Vagina (tissue), 2 donors: ENCODE data around the gene IL19.

Source experiments
- POLR2A ChIP-seq, 2 donors: fragments of 450-650 bp; IDR thresholded peaks; one replicate each; pipeline ENCODE4 v1.6.1; 2017; ENCODE audit warnings: antibody characterized with exemption in 2 of 2, mild to moderate bottlenecking in 2 of 2, moderate library complexity in 2 of 2
- TF ChIP-seq, protein P1 (sequence below), 3 experiments: fragments of 450-650 bp in 2 of 3; fragments of 200-600 bp in 1 of 3; sonication (generic) in 1 of 3; IDR thresholded peaks; one replicate each; pipeline ENCODE4 v1.5.1; 2017 to 2019; ENCODE audit warnings: antibody characterized with exemption in 3 of 3, mild to moderate bottlenecking in 2 of 3, moderate library complexity in 2 of 3

DNA sequence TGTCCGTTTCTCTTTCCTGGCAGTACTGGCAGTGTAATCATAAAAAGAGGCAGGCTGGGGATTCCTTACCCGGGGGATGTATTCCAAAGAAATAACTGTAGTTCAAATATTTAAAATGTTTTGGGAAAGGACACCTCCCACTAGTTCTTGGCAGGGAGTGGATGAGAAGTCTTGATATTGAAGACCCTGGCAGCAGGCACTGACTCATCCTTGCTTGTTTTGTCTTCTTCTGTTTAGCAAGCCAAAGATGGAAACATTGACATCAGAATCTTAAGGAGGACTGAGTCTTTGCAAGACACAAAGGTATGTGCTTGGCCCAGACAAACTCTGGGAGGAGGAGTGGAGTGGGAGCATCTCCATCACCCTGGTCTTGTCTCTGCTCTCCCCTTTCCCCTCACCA lies 95.5 kb downstream of the IL19 start:
- TF ChIP-seq, protein P1, sequence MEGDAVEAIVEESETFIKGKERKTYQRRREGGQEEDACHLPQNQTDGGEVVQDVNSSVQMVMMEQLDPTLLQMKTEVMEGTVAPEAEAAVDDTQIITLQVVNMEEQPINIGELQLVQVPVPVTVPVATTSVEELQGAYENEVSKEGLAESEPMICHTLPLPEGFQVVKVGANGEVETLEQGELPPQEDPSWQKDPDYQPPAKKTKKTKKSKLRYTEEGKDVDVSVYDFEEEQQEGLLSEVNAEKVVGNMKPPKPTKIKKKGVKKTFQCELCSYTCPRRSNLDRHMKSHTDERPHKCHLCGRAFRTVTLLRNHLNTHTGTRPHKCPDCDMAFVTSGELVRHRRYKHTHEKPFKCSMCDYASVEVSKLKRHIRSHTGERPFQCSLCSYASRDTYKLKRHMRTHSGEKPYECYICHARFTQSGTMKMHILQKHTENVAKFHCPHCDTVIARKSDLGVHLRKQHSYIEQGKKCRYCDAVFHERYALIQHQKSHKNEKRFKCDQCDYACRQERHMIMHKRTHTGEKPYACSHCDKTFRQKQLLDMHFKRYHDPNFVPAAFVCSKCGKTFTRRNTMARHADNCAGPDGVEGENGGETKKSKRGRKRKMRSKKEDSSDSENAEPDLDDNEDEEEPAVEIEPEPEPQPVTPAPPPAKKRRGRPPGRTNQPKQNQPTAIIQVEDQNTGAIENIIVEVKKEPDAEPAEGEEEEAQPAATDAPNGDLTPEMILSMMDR (IDR thresholded peaks at IDR 0.05), result no peak
- TF ChIP-seq POLR2A (IDR thresholded peaks at IDR 0.05), result no peak
